RPMI7951 (cell line): Measurements from ENCODE around the gene SH3BP1. TPM values are rescaled to one million over a fixed set of nuclear protein-coding genes. Genes with fewer than 3 reads are reported as not detected.
A peak's percentile ranks its signal among the peaks of the same experiment; 100 is the strongest.

Experiments used
- DNase-seq: peaks from one replicate; pipeline ENCODE4 v3.0.0-alpha.2; 2012; ENCODE audit warnings: low read depth
- total RNA-seq: library from RNA; depleted of rRNA; stranded (reverse); fragments of >200 nt; shearing (Covaris generic); gene quantifications from 2 replicates; pipeline ENCODE4 v1.2.3, GENCODE V29; 2014

The SH3BP1 gene
- total RNA-seq, 1 experiment from 2014 or later, result 19.9 TPM

GRCh38 chr22:37659066-37659896, 19.8 kb downstream of the SH3BP1 start:
- no peak for DNase-seq

- no peak for DNase-seq
Observed at GRCh38 chr22:37659897-37660708, 20.6 kb downstream of the SH3BP1 start.

GRCh38 chr22:37660709-37661045, 21.2 kb downstream of the SH3BP1 start:
- no peak for DNase-seq

- DNase-seq, result peak; percentile 56
Observed at GRCh38 chr22:37661160-37661924, 21.9 kb downstream of the SH3BP1 start.

GRCh38 chr22:37662039-37662438, 22.6 kb downstream of the SH3BP1 start:
- no peak for DNase-seq

GRCh38 chr22:37663521-37664140, 24.2 kb downstream of the SH3BP1 start:
- no peak for DNase-seq

GRCh38 chr22:37664249-37665101, 25.0 kb downstream of the SH3BP1 start:
- DNase-seq, result peak; percentile 62

GRCh38 chr22:37665487-37665886, 26.0 kb downstream of the SH3BP1 start:
- DNase-seq, result no peak

GRCh38 chr22:37669586-37669985, 30.1 kb downstream of the SH3BP1 start:
- peak; percentile 21 for DNase-seq

- DNase-seq, result no peak
Observed at GRCh38 chr22:37672206-37672919, 32.9 kb downstream of the SH3BP1 start.

GRCh38 chr22:37672920-37673455, 33.5 kb downstream of the SH3BP1 start:
- DNase-seq, result no peak

- DNase-seq, result no peak
Observed at GRCh38 chr22:37674248-37674647, 34.8 kb downstream of the SH3BP1 start.

GRCh38 chr22:37674951-37675929, 35.8 kb downstream of the SH3BP1 start, which contains the start of gene LGALS1:
Gene LGALS1, plus strand, starts transcription at chr22:37675636. Its CDS starts 67 bp downstream, at chr22:37675703.
- DNase-seq, result peak; percentile 96

- DNase-seq, result peak; percentile 62
Observed at GRCh38 chr22:37675930-37676735, 36.7 kb downstream of the SH3BP1 start.

- DNase-seq, result peak; percentile 97
Observed at GRCh38 chr22:37676736-37677492, 37.4 kb downstream of the SH3BP1 start.

- DNase-seq, result no peak
Observed at GRCh38 chr22:37677493-37677974, 38.1 kb downstream of the SH3BP1 start.

- DNase-seq, result no peak
Observed at GRCh38 chr22:37678372-37678771, 38.9 kb downstream of the SH3BP1 start.
